K562 (cell line): ENCODE measurements around the gene KLF1. TPM values are rescaled to one million over a fixed set of nuclear protein-coding genes. Genes with fewer than 3 reads are reported as not detected.

ENCODE experiments used
- CBX1 ChIP-seq: sonication (generic); IDR thresholded peaks from 2 replicates; pipeline ENCODE4 v1.6.1; 2016; ENCODE audit warnings: antibody characterized with exemption, low read depth, mild to moderate bottlenecking
- CC2D1A ChIP-seq: fragments of 450-650 bp; IDR thresholded peaks from 2 replicates; pipeline ENCODE4 v1.6.1; 2017; ENCODE audit warnings: mild to moderate bottlenecking
- DACH1 ChIP-seq: fragments of 450-650 bp; IDR thresholded peaks from 2 replicates; pipeline ENCODE4 v1.6.1; 2018; ENCODE audit not compliant: partially characterized antibody
- DPF2 ChIP-seq: fragments of 450-650 bp; IDR thresholded peaks from 2 replicates; pipeline ENCODE4 v1.6.1; 2016
- ELF2 ChIP-seq: fragments of 250-450 bp; sonication (Bioruptor Pico); IDR thresholded peaks from 2 replicates; pipeline ENCODE4 v1.5.0; 2021; ENCODE audit warnings: mild to moderate bottlenecking
- ETS2 ChIP-seq: IDR thresholded peaks from 2 replicates; pipeline ENCODE4 v1.6.1; 2016; ENCODE audit warnings: borderline replicate concordance, missing genetic modification characterization, mild to moderate bottlenecking, moderate library complexity, missing compliant biosample characterization; ENCODE audit not compliant: poor library complexity, severe bottlenecking
- MYNN ChIP-seq, 2 experiments: sonication (generic); formaldehyde crosslinking in 1 of 2; IDR thresholded peaks; 2 replicates each; pipeline versions ENCODE4 v1.5.0 to v1.6.1; 2016 to 2020; ENCODE audit warnings: antibody characterized with exemption in 1 of 2, missing genetic modification reagents in 1 of 2
- NR2C1 ChIP-seq, 2 experiments: fragments of 450-650 bp; IDR thresholded peaks; 2 replicates each; pipeline ENCODE4 v1.6.1; 2017; ENCODE audit warnings: mild to moderate bottlenecking in 2 of 2, antibody characterized with exemption in 1 of 2, inconsistent platforms in 1 of 2, missing compliant biosample characterization in 1 of 2, missing genetic modification characterization in 1 of 2
- RBFOX2 ChIP-seq: fragments of 200-400 bp; formaldehyde crosslinking; IDR thresholded peaks from 2 replicates; pipeline ENCODE4 v1.6.1; 2017; ENCODE audit warnings: low read depth, mild to moderate bottlenecking, low read length, moderate library complexity
- RNF2 ChIP-seq: sonication (generic); IDR thresholded peaks from 2 replicates; pipeline ENCODE4 v1.6.1; 2016
- SMC3 ChIP-seq: conservative IDR thresholded peaks from 2 replicates; pipeline ENCODE4 v1.6.1; 2011; ENCODE audit warnings: low read depth, low read length, improper control_type of control experiment; ENCODE audit not compliant: insufficient read depth
- STAT5A ChIP-seq: IDR thresholded peaks from 2 replicates; pipeline ENCODE4 v1.6.1; 2012; ENCODE audit warnings: low read length, inconsistent platforms, borderline replicate concordance
- THRAP3 ChIP-seq: fragments of 450-650 bp; IDR thresholded peaks from 2 replicates; pipeline ENCODE4 v1.6.1; 2016; ENCODE audit warnings: mild to moderate bottlenecking, inconsistent platforms, borderline replicate concordance
- TRIM28 ChIP-seq: fragments of 450-650 bp; IDR thresholded peaks from 2 replicates; pipeline ENCODE4 v1.6.1; 2017
- ZNF41 ChIP-seq: fragments of 250-450 bp; sonication (Bioruptor Pico); conservative IDR thresholded peaks from 2 replicates; pipeline ENCODE4 v1.4.0; 2020; ENCODE audit warnings: mild to moderate bottlenecking
- ZNF780A ChIP-seq: fragments of 250-450 bp; sonication (Bioruptor Pico); IDR thresholded peaks from 2 replicates; pipeline ENCODE4 v1.5.0; 2021; ENCODE audit warnings: mild to moderate bottlenecking
- polyA plus RNA-seq, 8 experiments: library from polyadenylated mRNA; depleted of rRNA in 4 of 8; stranded (reverse) in 5 of 8; unstranded in 3 of 8; fragments of >200 nt; fragmentation: Nextera tagmentation in 2 of 8; fragmentation: Illumina TruSeq in 1 of 8; extraction: Ambion mirVana in 2 of 8; extraction: Trizol in 1 of 8; gene quantifications; 2 replicates each; pipeline versions ENCODE4 v1.2.1 to v1.2.3, GENCODE V29; 2011 to 2014; ENCODE audit warnings: inconsistent platforms in 1 of 8, missing spikeins in 1 of 8
- total RNA-seq, 7 experiments: library from RNA; depleted of rRNA in 6 of 7; stranded (reverse); fragments of >200 nt in 6 of 7; fragmentation: Illumina TruSeq in 2 of 7; extraction: Trizol in 2 of 7; gene quantifications; 2 replicates each; pipeline versions ENCODE4 v1.2.1 to v1.2.3, GENCODE V29; 2011 to 2021; ENCODE audit warnings: low replicate concordance in 1 of 7
- TF ChIP-seq, protein P1 (sequence below): IDR thresholded peaks from 2 replicates; pipeline ENCODE4 v1.6.1; 2011; ENCODE audit warnings: borderline replicate concordance, low read depth, mild to moderate bottlenecking, moderate library complexity, low read length; ENCODE audit not compliant: insufficient read depth, poor library complexity, severe bottlenecking
- TF ChIP-seq, protein P2 (sequence below): fragments of 150-350 bp; IDR thresholded peaks from 2 replicates; pipeline ENCODE4 v1.6.1; 2014; ENCODE audit warnings: low read depth, mild to moderate bottlenecking, low read length, borderline replicate concordance
- TF ChIP-seq, protein P3 (sequence below): IDR thresholded peaks from 2 replicates; pipeline ENCODE4 v1.6.1; 2011; ENCODE audit not compliant: insufficient read length; ENCODE audit errors: extremely low read depth
- TF ChIP-seq, protein P4 (sequence below): sonication (generic); IDR thresholded peaks from 2 replicates; pipeline ENCODE4 v1.6.1; 2016
- TF ChIP-seq, protein P5 (sequence below): sonication (generic); formaldehyde crosslinking; IDR thresholded peaks from 2 replicates; pipeline ENCODE4 v1.9.0; 2022; ENCODE audit warnings: mild to moderate bottlenecking, missing genetic modification reagents

KLF1 gene
- total and polyA plus RNA-seq, 9 of the 15 experiments (the other 6 are each of a cell fraction or from before 2014, with no cell fraction given) = 8.4 to 163 (median 47.3) TPM

DNA sequence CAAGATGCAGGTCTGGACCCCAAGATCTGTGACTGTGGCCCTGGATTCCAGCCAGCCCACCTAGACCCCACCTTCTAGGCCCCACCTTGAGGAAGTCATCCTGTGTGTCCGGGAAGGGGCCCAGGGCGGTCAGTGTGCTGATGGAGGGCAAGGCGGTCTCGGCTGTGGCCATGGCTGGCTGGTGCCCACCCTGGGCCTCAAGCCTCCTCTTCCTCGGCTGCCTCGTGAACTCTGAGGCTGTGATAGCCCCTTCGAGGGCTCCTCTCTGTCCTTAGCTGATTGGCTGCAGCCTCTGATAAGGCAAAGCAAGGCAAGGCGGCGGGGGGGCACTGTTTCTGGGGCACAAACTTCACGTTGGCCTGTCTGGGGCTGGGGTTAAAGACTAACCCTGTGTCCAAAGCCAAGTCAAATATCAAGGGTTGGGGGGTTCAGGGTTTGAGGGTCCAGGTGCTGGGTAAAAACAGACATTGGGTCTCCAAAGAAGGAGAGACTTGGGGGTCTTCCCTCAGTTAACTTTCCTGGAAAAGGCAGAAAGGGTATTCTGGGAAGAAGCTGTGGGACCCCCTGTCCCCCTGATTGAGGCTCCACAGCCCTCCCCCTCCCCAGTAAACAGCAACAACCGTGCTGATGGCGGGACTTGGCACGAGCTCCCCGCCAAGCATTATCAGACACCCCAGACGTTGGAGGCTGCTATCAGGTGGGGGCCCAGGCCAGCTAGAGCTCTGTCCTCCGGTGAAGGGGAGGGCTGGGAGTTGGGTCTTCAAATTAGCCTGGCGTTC is at the start of gene KLF1 (continued):
- TF ChIP-seq, protein P1, sequence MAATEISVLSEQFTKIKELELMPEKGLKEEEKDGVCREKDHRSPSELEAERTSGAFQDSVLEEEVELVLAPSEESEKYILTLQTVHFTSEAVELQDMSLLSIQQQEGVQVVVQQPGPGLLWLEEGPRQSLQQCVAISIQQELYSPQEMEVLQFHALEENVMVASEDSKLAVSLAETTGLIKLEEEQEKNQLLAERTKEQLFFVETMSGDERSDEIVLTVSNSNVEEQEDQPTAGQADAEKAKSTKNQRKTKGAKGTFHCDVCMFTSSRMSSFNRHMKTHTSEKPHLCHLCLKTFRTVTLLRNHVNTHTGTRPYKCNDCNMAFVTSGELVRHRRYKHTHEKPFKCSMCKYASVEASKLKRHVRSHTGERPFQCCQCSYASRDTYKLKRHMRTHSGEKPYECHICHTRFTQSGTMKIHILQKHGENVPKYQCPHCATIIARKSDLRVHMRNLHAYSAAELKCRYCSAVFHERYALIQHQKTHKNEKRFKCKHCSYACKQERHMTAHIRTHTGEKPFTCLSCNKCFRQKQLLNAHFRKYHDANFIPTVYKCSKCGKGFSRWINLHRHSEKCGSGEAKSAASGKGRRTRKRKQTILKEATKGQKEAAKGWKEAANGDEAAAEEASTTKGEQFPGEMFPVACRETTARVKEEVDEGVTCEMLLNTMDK = no peak
- TF ChIP-seq ELF2 (CRISPR knock-in tag) (no peak), CBX1 (no peak), RBFOX2 (peak; percentile 89), STAT5A (peak; percentile 72; the same call in 1 of the 2 replicates), TRIM28 (no peak), NR2C1 (IDR thresholded peaks at IDR 0.05) (no peak), NR2C1 (tag; IDR thresholded peaks at IDR 0.05) (0 out of 2 replicates have a peak, but pooled peaks have one; percentile 18), DPF2 (peak; percentile 87), ZNF41 (CRISPR knock-in tag) (no peak), ETS2 (no peak), DACH1 (no peak), RNF2 (peak; percentile 85), ZNF780A (no peak), THRAP3 (no peak), MYNN (IDR thresholded peaks at IDR 0.05) (peak; percentile 45; the same call in 1 of the 2 replicates), MYNN (CRISPR knock-in tag; IDR thresholded peaks at IDR 0.05) (no peak), SMC3 (0 out of 2 replicates have a peak, but pooled peaks have one; percentile 20), CC2D1A (peak; percentile 81; the same call in 1 of the 2 replicates)
- TF ChIP-seq, protein P2, sequence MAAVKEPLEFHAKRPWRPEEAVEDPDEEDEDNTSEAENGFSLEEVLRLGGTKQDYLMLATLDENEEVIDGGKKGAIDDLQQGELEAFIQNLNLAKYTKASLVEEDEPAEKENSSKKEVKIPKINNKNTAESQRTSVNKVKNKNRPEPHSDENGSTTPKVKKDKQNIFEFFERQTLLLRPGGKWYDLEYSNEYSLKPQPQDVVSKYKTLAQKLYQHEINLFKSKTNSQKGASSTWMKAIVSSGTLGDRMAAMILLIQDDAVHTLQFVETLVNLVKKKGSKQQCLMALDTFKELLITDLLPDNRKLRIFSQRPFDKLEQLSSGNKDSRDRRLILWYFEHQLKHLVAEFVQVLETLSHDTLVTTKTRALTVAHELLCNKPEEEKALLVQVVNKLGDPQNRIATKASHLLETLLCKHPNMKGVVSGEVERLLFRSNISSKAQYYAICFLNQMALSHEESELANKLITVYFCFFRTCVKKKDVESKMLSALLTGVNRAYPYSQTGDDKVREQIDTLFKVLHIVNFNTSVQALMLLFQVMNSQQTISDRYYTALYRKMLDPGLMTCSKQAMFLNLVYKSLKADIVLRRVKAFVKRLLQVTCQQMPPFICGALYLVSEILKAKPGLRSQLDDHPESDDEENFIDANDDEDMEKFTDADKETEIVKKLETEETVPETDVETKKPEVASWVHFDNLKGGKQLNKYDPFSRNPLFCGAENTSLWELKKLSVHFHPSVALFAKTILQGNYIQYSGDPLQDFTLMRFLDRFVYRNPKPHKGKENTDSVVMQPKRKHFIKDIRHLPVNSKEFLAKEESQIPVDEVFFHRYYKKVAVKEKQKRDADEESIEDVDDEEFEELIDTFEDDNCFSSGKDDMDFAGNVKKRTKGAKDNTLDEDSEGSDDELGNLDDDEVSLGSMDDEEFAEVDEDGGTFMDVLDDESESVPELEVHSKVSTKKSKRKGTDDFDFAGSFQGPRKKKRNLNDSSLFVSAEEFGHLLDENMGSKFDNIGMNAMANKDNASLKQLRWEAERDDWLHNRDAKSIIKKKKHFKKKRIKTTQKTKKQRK = no peak
- TF ChIP-seq, protein P3, sequence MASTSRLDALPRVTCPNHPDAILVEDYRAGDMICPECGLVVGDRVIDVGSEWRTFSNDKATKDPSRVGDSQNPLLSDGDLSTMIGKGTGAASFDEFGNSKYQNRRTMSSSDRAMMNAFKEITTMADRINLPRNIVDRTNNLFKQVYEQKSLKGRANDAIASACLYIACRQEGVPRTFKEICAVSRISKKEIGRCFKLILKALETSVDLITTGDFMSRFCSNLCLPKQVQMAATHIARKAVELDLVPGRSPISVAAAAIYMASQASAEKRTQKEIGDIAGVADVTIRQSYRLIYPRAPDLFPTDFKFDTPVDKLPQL = no peak
- TF ChIP-seq, protein P4, sequence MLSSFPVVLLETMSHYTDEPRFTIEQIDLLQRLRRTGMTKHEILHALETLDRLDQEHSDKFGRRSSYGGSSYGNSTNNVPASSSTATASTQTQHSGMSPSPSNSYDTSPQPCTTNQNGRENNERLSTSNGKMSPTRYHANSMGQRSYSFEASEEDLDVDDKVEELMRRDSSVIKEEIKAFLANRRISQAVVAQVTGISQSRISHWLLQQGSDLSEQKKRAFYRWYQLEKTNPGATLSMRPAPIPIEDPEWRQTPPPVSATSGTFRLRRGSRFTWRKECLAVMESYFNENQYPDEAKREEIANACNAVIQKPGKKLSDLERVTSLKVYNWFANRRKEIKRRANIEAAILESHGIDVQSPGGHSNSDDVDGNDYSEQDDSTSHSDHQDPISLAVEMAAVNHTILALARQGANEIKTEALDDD = peak; percentile 21; the same call in 1 of the 2 replicates
- TF ChIP-seq, protein P5, sequence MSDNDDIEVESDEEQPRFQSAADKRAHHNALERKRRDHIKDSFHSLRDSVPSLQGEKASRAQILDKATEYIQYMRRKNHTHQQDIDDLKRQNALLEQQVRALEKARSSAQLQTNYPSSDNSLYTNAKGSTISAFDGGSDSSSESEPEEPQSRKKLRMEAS (CRISPR knock-in tag) = peak; percentile 76
